Neural progenitor cell (in vitro differentiated cells): ENCODE data around the gene LRRN1. TPM values are rescaled to one million over a fixed set of nuclear protein-coding genes. Genes with fewer than 3 reads are reported as not detected.
A peak's percentile ranks its signal among the peaks of the same experiment; 100 is the strongest.

Experiments
- DNase-seq: peaks from one replicate; pipeline ENCODE4 v3.0.0-alpha.2; 2016; ENCODE audit warnings: low spot score
- H2AFZ ChIP-seq: fragments of 200-600 bp; sonication (generic); replicated peaks from 2 replicates; pipeline ENCODE4 v1.6.1; 2016; ENCODE audit warnings: antibody characterized with exemption
- H3F3A ChIP-seq: fragments of 200-600 bp; sonication (generic); 2 replicates; pipeline ENCODE4 v1.6.1; 2016; ENCODE audit warnings: antibody characterized with exemption, low read depth
- H3K27ac ChIP-seq: fragments of 200-600 bp; sonication (generic); 2 replicates; pipeline ENCODE4 v1.5.1; 2016; ENCODE audit warnings: mild to moderate bottlenecking
- H3K27me3 ChIP-seq: fragments of 200-600 bp; sonication (generic); 2 replicates; pipeline ENCODE4 v1.6.1; 2016; ENCODE audit warnings: mild to moderate bottlenecking, moderate library complexity
- H3K36me3 ChIP-seq: fragments of 200-600 bp; sonication (generic); 2 replicates; pipeline ENCODE4 v1.5.1; 2016
- H3K4me1 ChIP-seq: fragments of 200-600 bp; sonication (generic); 2 replicates; pipeline ENCODE4 v1.6.1; 2016; ENCODE audit warnings: mixed run types
- H3K4me2 ChIP-seq: fragments of 200-600 bp; sonication (generic); 2 replicates; pipeline ENCODE4 v1.6.1; 2016
- H3K4me3 ChIP-seq: fragments of 200-600 bp; sonication (generic); 2 replicates; pipeline ENCODE4 v1.5.1; 2016
- H3K79me2 ChIP-seq: fragments of 200-600 bp; sonication (generic); 2 replicates; pipeline ENCODE4 v1.6.1; 2016; ENCODE audit warnings: low read depth
- H3K9ac ChIP-seq: fragments of 200-600 bp; sonication (generic); 2 replicates; pipeline ENCODE4 v1.6.1; 2016
- H3K9me3 ChIP-seq: fragments of 200-600 bp; sonication (generic); 2 replicates; pipeline ENCODE4 v1.5.1; 2016; ENCODE audit warnings: low read depth
- H4K20me1 ChIP-seq: fragments of 200-600 bp; sonication (generic); 2 replicates; pipeline ENCODE4 v1.6.1; 2016; ENCODE audit warnings: low read depth
- H3K27ac Mint-ChIP-seq: 3 replicates; pipeline ENCODE4 v1.8.0; 2021; ENCODE audit warnings: mixed read lengths
- H3K27me3 Mint-ChIP-seq: 2 replicates; pipeline ENCODE4 v1.8.0; 2022; ENCODE audit warnings: low read depth, mild to moderate bottlenecking, inconsistent platforms, moderate library complexity, mixed read lengths; ENCODE audit not compliant: insufficient read depth
- H3K36me3 Mint-ChIP-seq: 3 replicates; pipeline ENCODE4 v1.8.0; 2021; ENCODE audit warnings: mixed read lengths
- H3K4me1 Mint-ChIP-seq: 3 replicates; pipeline ENCODE4 v1.8.0; 2021; ENCODE audit warnings: mixed read lengths
- H3K4me3 Mint-ChIP-seq: 3 replicates; pipeline ENCODE4 v1.8.0; 2021; ENCODE audit warnings: mild to moderate bottlenecking, moderate library complexity, mixed read lengths
- H3K9me3 Mint-ChIP-seq: 3 replicates; pipeline ENCODE4 v1.8.0; 2020; ENCODE audit warnings: mixed read lengths
- EZH2 ChIP-seq: fragments of 200-600 bp; sonication (generic); IDR thresholded peaks from 2 replicates; pipeline ENCODE4 v1.6.1; 2017; ENCODE audit warnings: antibody characterized with exemption, mild to moderate bottlenecking, moderate library complexity
- EZH2phosphoT487 ChIP-seq: fragments of 200-600 bp; sonication (generic); IDR thresholded peaks from 2 replicates; pipeline ENCODE4 v1.6.1; 2017; ENCODE audit warnings: antibody characterized with exemption
- total RNA-seq: library from RNA; depleted of rRNA; stranded (reverse); fragments of >200 nt; gene quantifications from 2 replicates; pipeline ENCODE4 v1.2.3, GENCODE V29; 2015; ENCODE audit warnings: low replicate concordance
- TF ChIP-seq, protein P1 (sequence below): fragments of 200-600 bp; sonication (generic); IDR thresholded peaks from 2 replicates; pipeline ENCODE4 v1.5.1; 2017; ENCODE audit warnings: antibody characterized with exemption, mild to moderate bottlenecking

Gene LRRN1
- total RNA-seq, result 57.9 and 68.8 TPM in 2 replicates

DNA sequence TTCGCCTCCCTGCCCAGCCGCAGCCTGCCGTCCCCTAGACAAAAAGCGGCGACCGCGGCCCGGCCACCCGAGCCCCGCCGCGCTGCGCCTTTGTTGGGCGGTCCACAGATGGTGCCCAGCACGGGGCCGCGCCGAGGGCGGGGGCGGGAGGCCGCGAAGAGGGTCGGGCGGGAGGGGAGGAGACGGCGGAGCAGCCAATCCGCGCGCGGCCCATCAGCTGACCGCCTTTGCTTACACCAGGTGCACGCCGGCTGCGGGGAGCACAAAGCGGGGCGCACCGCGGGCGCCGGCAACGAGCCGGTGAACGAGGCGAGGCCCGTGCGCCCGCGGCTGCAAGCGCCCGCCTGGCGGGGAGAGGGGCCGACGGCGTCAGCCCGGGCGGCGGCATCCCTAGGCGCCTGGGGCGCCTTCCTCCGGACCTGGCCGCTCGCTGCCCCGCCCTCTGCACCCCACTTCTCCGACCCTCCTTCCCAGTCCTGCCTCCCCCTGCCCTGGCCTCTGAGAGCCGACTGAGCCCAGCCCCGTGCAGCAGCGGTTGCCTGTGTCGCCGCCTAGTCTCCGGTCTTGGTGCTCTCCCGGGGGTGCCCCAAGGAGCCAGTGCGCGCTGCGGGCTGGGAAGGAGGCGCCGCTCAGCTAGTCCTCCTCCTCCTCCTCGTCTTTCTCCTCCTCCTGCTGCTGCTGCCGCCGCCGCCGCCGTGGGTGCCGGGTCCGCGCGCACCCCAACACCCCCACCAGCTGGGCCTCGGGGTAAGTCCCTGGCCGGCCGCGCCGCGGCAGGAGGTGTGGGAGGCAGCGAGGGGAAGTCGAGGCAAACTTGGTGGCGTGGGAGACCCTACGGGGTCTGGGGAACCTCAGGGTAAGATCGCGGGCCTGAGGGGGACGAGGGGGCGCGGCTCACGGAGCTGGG lies at the start of gene LRRN1:
TSS of gene LRRN1 (plus strand) at position 259 of the 907 bp plus-strand sequence. CDS start 45,211 bp downstream, outside the sequence.
- H3K4me2 ChIP-seq, result peak within 1 kb of the TSS; percentile 94
- peak within 1 kb of the TSS; percentile 97 for H3K4me3 ChIP-seq
- H3K9ac ChIP-seq, result peak within 1 kb of the TSS; percentile 90
- peaks cover 42% of the 10 kb centered on the region for H4K20me1 ChIP-seq
- peaks cover 8% of the 10 kb centered on the region for H3K9me3 Mint-ChIP-seq
- H3K27me3 Mint-ChIP-seq, result peaks cover 11% of the 10 kb centered on the region
- H3K27ac ChIP-seq, result peak within 1 kb of the TSS; percentile 97
- TF ChIP-seq, protein P1, sequence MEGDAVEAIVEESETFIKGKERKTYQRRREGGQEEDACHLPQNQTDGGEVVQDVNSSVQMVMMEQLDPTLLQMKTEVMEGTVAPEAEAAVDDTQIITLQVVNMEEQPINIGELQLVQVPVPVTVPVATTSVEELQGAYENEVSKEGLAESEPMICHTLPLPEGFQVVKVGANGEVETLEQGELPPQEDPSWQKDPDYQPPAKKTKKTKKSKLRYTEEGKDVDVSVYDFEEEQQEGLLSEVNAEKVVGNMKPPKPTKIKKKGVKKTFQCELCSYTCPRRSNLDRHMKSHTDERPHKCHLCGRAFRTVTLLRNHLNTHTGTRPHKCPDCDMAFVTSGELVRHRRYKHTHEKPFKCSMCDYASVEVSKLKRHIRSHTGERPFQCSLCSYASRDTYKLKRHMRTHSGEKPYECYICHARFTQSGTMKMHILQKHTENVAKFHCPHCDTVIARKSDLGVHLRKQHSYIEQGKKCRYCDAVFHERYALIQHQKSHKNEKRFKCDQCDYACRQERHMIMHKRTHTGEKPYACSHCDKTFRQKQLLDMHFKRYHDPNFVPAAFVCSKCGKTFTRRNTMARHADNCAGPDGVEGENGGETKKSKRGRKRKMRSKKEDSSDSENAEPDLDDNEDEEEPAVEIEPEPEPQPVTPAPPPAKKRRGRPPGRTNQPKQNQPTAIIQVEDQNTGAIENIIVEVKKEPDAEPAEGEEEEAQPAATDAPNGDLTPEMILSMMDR, result no peak
- TF ChIP-seq EZH2 (no peak), EZH2phosphoT487 (no peak)
- H3K79me2 ChIP-seq, result peaks cover 48% of the 10 kb centered on the region
- H3K36me3 ChIP-seq, result no peaks in the 10 kb centered on the region
- peak within 1 kb of the TSS; percentile 100 for H3K27ac Mint-ChIP-seq
- H3K4me1 ChIP-seq, result peaks cover 28% of the 10 kb centered on the region
- H2AFZ ChIP-seq, result peak within 1 kb of the TSS; percentile 47
- DNase-seq, result peak; percentile 98
- peak within 1 kb of the TSS; percentile 96 for H3K4me3 Mint-ChIP-seq
- H3K27me3 ChIP-seq, result peaks cover 16% of the 10 kb centered on the region
- H3F3A ChIP-seq, result peaks cover 36% of the 10 kb centered on the region
- peaks cover 40% of the 10 kb centered on the region for H3K4me1 Mint-ChIP-seq
- no peaks in the 10 kb centered on the region for H3K9me3 ChIP-seq
- H3K36me3 Mint-ChIP-seq, result no peaks in the 10 kb centered on the region

GRCh38 chr3:3753416-3753815 lies 45.8 kb upstream of the LRRN1 start:
- H3K9me3 Mint-ChIP-seq, result no peaks in the 10 kb centered on the region
- Histone ChIP-seq H3K9me3 (no peaks in the 10 kb centered on the region), H3K4me2 (no peak overlapping the region), H2AFZ (no peak overlapping the region), H3K36me3 (no peaks in the 10 kb centered on the region), H3K9ac (no peak overlapping the region), H4K20me1 (no peaks in the 10 kb centered on the region), H3K79me2 (no peaks in the 10 kb centered on the region), H3K4me3 (no peak overlapping the region), H3K4me1 (no peaks in the 10 kb centered on the region), H3K27me3 (no peaks in the 10 kb centered on the region), H3K27ac (no peak overlapping the region), H3F3A (no peaks in the 10 kb centered on the region)
- H3K27me3 Mint-ChIP-seq, result peaks cover 2% of the 10 kb centered on the region
- peak; percentile 32 for DNase-seq
- no peak for TF ChIP-seq EZH2
- TF ChIP-seq, protein P1, result no peak
- TF ChIP-seq EZH2phosphoT487, result no peak
- no peaks in the 10 kb centered on the region for H3K36me3 Mint-ChIP-seq
- H3K4me3 Mint-ChIP-seq, result no peak overlapping the region
- H3K27ac Mint-ChIP-seq, result no peak overlapping the region
- peaks cover 8% of the 10 kb centered on the region for H3K4me1 Mint-ChIP-seq

- no peak for DNase-seq
- Histone ChIP-seq H3K27ac (no peak overlapping the region), H3K27me3 (no peaks in the 10 kb centered on the region), H3K36me3 (no peaks in the 10 kb centered on the region), H4K20me1 (no peaks in the 10 kb centered on the region), H3F3A (no peaks in the 10 kb centered on the region), H2AFZ (no peak overlapping the region), H3K9me3 (no peaks in the 10 kb centered on the region), H3K4me3 (no peak overlapping the region), H3K4me2 (no peak overlapping the region), H3K4me1 (peaks cover 6% of the 10 kb centered on the region), H3K9ac (no peak overlapping the region), H3K79me2 (no peaks in the 10 kb centered on the region)
- H3K9me3 Mint-ChIP-seq, result no peaks in the 10 kb centered on the region
- no peaks in the 10 kb centered on the region for H3K36me3 Mint-ChIP-seq
- H3K27me3 Mint-ChIP-seq, result no peaks in the 10 kb centered on the region
- peaks cover 9% of the 10 kb centered on the region for H3K4me1 Mint-ChIP-seq
- no peak overlapping the region for H3K4me3 Mint-ChIP-seq
- TF ChIP-seq, protein P1, result no peak
- no peak for TF ChIP-seq EZH2phosphoT487
- no peak for TF ChIP-seq EZH2
- no peak overlapping the region for H3K27ac Mint-ChIP-seq
Measured at GRCh38 chr3:3765661-3766060, 33.6 kb upstream of the LRRN1 start.
